CD4-positive, alpha-beta T cell treated with Interleukin-4 for 1 hour (primary cell): ENCODE results near the gene FXYD5.
"Not testable (repeated sequence)": the region's sequence is repeated elsewhere in the genome, so short reads cannot be mapped to it uniquely, and the experiment has no call there.

ENCODE experiments used
- DNase-seq, 2 donors: peaks; one replicate each; pipeline ENCODE4 v3.0.0-alpha.2; 2020 to 2022

The FXYD5 gene

DNA sequence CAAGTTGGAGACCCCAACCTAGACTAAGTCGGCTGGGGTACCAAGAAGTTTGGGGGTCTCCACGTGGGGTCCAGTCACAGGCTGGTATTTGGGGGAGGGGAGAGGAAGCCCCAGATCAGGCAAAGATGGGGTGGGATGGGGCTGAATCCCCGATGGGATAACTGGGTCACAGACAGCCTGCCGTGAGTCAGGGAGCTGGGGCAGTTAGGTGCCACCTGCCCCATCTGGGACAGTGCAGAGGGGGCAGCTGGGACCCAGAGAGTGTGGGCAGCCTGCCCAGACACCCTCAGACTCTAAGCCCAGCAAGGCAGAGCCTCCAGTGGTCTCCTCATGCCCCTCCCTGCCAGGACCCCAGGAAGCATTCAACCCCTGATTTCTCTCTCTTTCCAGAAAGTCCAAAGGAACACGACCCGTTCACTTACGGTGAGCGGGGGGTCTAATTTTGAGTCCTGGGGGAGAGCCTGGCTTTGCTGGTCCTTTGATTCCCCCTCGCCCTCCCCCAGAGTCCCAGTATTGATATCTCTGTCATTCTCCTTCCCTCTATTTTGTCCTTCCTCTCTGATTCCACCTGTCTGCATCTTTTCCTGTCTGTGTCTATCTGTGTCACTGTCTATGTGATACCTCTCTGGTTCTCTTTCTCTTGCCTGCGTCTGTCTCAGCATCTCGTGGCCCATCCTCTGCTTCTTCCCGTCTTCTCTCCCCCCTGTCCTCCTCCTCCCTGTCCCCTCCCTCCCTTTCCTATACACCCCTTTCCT, 14.2 kb upstream of the FXYD5 start:
- no peak for DNase-seq

- DNase-seq: peak; percentile 95 to 96
These were observed 13.3 kb upstream of the FXYD5 start for GRCh38 chr19:35140962-35141836.

DNA sequence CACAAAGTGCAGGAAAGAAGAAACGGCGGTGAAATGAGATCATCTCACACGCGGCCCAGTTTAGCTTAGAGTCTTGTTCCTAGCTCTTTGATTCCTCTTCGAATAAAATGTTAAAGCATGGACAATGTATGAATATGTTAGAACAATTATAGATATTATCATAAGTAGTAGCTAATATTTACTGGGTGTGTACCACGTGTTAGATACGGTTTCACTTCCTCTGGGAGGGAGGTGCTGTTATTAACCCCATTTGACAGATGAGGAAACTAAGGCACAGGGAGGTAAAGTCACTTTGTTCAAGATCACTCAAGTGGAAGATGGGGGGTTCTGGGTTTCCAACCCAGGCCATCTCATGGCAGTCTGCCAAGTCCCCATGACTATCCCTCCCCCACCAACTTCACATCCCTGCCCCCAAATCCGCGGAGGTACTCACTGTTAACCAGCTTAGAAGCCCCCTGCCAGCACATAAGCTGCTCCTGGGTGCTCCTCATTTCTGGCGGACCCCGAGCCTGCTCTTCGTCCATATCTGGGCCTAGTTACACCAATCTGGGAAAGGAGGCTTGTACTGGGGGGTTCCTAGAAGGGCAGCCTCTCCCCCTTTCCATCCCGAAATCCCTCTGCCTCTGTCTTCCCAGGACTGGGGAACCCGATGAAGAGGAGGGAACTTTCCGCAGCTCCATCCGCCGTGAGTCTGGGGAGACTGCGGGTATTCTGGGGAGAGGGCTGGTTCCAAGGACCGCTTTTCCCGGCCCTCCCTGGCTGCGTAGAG, 12.5 kb upstream of the FXYD5 start:
- DNase-seq: no peak

GRCh38 chr19:35142606-35143230, 11.8 kb upstream of the FXYD5 start:
- peak; percentile 75 to 82 for DNase-seq

- DNase-seq: peak in 1 of 2 donors; percentile 14
These were observed 11.3 kb upstream of the FXYD5 start, which contains the start of gene FXYD7 for GRCh38 chr19:35143231-35143715. Gene FXYD7 (plus strand): TSS chr19:35143255. CDS start chr19:35143334, 79 bp downstream.

- DNase-seq: no peak
These were observed 10.7 kb upstream of the FXYD5 start for GRCh38 chr19:35143818-35144217.

GRCh38 chr19:35144259-35144599, 10.3 kb upstream of the FXYD5 start:
- no peak for DNase-seq

- DNase-seq: peak; percentile 47 to 63
These were observed 9.7 kb upstream of the FXYD5 start for GRCh38 chr19:35144600-35145436.

DNA sequence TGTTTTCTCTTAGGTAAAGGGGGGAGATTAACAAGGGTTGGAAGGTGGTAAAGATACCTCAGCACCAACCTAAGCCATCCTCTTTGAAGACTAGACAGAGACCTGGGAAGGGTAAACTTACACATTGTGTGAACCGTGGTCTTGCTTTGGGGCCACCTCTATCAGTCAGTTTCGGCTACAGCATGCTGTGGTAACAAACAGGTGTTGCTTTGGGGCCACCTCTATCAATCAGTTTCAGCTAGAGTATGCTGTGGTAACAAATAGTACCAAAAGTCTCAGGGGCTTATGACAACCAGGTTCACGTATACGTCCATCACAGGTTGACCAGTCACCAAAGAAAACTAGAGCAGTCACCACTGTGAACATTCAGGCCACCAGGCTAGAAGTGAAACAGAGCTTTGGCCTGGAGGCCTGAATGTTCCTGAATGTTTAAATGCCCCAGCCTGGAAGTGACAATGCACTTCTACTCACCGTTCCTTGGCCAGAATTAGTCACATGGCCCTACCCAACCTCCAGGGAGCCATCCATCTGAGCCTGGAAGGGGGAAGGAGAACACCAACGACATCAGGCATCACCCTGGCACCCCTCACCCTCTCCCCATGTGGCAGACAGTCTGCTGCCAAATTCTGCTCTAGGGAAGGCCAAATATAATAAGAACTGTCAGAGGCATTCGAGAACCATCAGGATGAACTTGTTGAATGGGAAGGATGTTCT, 7.6 kb upstream of the FXYD5 start:
- no peak for DNase-seq

DNA sequence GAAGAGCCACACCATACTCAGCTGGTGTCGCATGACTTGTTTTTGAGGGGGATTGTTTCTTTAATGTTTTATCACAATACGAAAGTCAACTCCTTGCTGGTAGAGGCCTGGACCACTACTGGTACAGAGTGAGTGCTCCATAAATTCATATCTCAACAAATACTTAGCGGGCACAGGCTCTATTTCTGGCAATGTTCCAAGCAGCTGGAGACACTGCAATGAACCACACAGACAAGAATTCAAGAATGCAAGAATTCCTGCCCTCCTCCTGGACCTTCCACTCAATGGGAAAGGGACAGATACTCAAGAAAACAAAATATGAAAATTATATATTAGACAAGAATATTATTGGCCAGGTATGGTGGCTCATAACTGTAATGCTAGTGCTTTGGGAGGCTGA, 5.1 kb upstream of the FXYD5 start:
- no peak for DNase-seq

- DNase-seq: no peak
These were observed 4.1 kb upstream of the FXYD5 start for GRCh38 chr19:35150445-35150844.

DNA sequence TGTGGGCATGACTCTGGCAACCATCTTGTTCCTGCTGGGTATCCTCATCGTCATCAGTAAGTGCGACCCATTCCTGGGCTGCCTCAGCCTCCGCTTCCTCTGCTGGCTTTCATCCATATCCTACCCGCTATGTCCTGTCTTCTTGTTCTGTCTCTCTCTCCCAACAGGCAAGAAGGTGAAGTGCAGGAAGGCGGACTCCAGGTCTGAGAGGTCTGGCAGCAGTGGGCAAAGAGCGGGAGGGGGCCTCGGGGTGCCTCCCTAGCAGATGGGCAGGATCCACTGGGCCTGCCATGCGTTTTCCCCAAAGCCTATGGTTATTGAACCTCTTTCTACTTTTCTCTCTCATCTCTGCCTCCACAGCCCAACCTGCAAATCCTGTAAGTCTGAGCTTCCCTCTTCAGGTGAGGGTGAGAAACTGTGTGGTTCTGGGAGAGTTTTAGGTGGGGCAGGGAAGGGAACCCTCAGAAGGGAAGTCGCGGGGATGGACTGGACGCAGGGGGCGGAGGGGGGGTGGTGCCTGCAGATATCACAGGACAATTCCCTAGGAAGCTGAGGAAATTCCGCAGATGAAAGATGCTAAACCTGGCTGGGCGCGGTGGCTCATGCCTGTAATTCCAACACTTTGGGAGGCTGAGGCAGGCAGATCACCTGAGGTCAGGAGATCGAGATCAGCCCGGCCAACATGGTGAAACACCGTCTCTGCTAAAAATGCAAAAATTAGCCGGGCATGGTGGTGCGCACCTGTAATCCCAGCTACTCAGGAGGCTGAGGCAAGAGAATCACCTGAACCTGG, 3.1 kb upstream of the FXYD5 start:
- no peak for DNase-seq

DNA sequence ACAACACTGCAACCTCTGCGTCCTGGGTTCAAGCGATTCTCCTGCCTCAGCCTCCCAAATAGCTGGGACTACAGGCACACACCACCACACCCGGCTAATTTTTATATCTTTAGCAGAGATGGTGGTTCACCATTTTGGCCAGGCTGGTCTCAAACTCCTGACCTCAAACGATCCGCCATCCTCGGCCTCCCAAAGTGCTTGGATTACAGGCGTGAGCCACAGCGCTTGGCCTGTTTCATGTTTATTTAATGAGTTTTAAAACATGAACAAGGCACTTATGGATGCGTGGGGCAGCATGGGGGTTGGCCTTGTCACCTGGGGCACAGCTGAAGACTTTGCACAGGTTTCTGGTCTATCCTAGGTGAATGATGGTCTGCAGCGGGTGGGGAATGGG, 1.4 kb upstream of the FXYD5 start:
- DNase-seq: not testable (repeated sequence)

DNA sequence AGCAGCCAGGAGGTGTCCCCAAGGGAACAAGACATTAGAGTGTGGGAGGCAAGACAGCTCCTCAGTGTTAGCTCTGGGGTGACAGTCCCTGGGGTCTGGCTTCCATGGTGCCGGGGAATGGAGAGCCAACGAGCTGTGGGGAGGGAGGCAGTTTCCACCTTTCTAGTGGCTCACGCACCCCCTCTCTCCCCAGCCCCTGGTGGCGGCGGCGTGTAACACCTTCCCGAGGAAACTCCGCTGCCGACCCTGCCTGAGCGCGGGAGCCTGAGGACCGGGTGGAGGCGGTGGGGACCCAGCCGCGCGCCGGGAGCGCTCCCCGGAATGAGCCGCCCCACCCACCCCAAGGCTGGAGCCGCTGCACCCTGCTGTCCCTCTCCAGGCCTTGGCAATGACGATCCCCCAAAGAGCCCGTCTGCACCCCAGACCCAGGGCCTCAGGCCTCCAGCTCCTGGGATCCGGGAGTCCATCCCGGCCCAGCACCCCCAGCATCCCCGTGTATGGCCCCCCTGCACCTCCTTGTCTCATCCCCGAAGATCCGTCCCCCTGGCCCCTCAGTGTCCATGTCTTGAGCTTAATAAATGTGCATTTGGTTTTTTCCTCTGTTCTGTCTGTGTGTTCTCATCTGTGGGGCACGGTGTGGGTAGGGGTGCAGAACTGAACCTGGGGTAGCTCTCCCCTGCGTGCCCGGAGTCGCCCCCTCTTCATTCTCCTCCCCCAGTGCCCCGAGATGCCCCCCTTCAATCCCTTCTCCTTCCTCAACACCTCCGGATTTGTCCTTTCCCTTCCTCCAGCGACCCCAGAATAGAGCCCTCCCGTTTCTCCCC, 622 bp upstream of the FXYD5 start:
- DNase-seq: peak; percentile 80 to 81

DNA sequence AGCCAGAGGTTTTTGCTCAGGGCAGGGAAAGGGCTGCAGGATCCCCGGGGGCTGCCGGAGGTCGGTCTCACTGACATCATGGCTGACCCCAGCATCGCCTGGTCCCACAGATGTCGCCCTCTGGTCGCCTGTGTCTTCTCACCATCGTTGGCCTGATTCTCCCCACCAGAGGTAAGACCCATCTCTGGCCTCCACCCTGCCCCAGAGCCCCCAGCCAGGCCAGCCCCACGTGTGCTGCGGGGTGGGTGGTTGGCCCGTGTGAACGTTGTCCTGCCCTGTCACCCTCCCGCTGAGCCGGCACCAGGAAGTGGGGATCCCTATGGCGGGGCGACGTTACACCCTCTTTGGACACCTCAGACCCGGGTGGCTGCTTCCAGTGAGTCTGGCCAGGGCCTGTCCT, 906 bp downstream of the FXYD5 start:
- DNase-seq: no peak

- DNase-seq: no peak
These were observed 1.6 kb downstream of the FXYD5 start for GRCh38 chr19:35155981-35156672.

GRCh38 chr19:35156673-35157014, 2.1 kb downstream of the FXYD5 start:
- DNase-seq: no peak

DNA sequence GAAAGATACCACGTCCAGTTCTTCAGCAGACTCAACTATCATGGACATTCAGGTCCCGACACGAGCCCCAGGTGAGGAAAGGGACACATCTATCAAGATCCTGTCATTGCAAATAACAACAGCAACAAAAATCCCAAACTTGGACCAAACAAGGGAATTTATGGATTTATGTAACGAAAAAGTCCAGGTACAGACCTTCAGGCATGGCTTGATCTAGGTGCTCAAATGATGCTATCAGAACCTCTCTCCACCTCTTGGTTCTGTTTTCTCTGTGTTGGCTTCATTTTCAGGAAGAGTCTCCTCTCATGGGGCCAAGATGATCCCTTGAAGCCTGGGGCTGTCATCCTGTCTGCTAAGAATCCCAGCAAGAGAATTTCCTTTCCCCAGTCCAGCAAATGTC, 2.9 kb downstream of the FXYD5 start:
- DNase-seq: no peak

GRCh38 chr19:35159606-35160005, 5.1 kb downstream of the FXYD5 start:
- DNase-seq: no peak
